KMS-11 (cell line): ENCODE measurements around the gene NLGN1.
"Not testable (repeated sequence)": the region's sequence is repeated elsewhere in the genome, so short reads cannot be mapped to it uniquely, and the experiment has no call there.

Experiments
- H2AFZ ChIP-seq: fragments of 200-600 bp; sonication (generic); 2 replicates; pipeline ENCODE4 v1.6.1; 2016; ENCODE audit warnings: antibody characterized with exemption, mixed run types, low read depth
- H3K27ac ChIP-seq: fragments of 200-600 bp; sonication (generic); 2 replicates; pipeline ENCODE4 v1.6.1; 2016; ENCODE audit warnings: mild to moderate bottlenecking, mixed run types
- H3K27me3 ChIP-seq: fragments of 200-600 bp; sonication (generic); 2 replicates; pipeline ENCODE4 v1.6.1; 2017; ENCODE audit warnings: mild to moderate bottlenecking, low read depth, mixed run types, moderate library complexity; ENCODE audit not compliant: insufficient read depth
- H3K36me3 ChIP-seq: fragments of 200-600 bp; sonication (generic); 2 replicates; pipeline ENCODE4 v1.6.1; 2017; ENCODE audit warnings: mild to moderate bottlenecking, mixed run types; ENCODE audit not compliant: insufficient read depth
- H3K4me1 ChIP-seq: fragments of 200-600 bp; sonication (generic); 2 replicates; pipeline ENCODE4 v1.6.1; 2016; ENCODE audit warnings: mild to moderate bottlenecking, low read depth, mixed run types; ENCODE audit not compliant: poor library complexity, severe bottlenecking
- H3K4me2 ChIP-seq: fragments of 200-600 bp; sonication (generic); 2 replicates; pipeline ENCODE4 v1.7.0; 2016; ENCODE audit warnings: mild to moderate bottlenecking, mixed run types
- H3K4me3 ChIP-seq: fragments of 200-600 bp; sonication (generic); IDR thresholded peaks from 2 replicates; pipeline ENCODE4 v1.6.1; 2017; ENCODE audit warnings: low read depth, low read length, mixed read lengths; ENCODE audit not compliant: insufficient read depth
- H3K79me2 ChIP-seq: fragments of 200-600 bp; sonication (generic); 2 replicates; pipeline ENCODE4 v1.6.1; 2016; ENCODE audit warnings: low read depth, mixed run types; ENCODE audit not compliant: insufficient read depth
- H3K9ac ChIP-seq: fragments of 200-600 bp; sonication (generic); 2 replicates; pipeline ENCODE4 v1.6.1; 2016; ENCODE audit warnings: mild to moderate bottlenecking, mixed run types
- H4K20me1 ChIP-seq: fragments of 200-600 bp; sonication (generic); 2 replicates; pipeline ENCODE4 v1.6.1; 2016; ENCODE audit warnings: mild to moderate bottlenecking, mixed run types; ENCODE audit not compliant: insufficient read depth
- CTCF ChIP-seq: fragments of 200-600 bp; sonication (generic); conservative IDR thresholded peaks from 2 replicates; pipeline ENCODE4 v1.6.1; 2017; ENCODE audit warnings: low read depth, mild to moderate bottlenecking, antibody characterized with exemption, low read length, moderate library complexity, mixed read lengths

NLGN1 gene

GRCh38 chr3:173588556-173588955 is 191.0 kb downstream of the NLGN1 start:
- Histone ChIP-seq H3K79me2 (no peaks in the 10 kb centered on the region), H3K4me2 (no peak overlapping the region), H3K9ac (no peak overlapping the region), H3K4me3 (no peak overlapping the region), H3K36me3 (no peaks in the 10 kb centered on the region), H3K27ac (no peak overlapping the region), H3K27me3 (no peaks in the 10 kb centered on the region), H4K20me1 (no peaks in the 10 kb centered on the region), H3K4me1 (no peaks in the 10 kb centered on the region), H2AFZ (no peak overlapping the region)
- no peak for TF ChIP-seq CTCF

DNA sequence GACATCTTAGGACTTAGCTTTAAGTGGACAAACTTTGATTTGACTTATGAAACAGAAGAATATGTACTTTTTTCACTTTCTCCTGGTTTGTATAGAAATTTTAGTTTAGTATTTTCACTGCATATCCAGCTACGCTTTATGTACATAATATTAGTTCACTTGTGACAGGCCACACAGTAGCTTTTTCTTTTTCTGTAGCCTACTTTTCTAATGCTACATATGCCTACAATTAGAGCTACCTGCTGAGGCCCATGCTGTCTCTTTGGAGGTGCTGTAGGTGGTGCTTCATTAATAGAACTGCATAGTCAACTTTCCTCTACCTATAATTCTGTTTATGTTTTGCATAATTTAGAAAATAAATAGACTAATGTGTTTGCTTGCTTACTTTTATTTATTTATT is 191.6 kb downstream of the NLGN1 start:
- H2AFZ ChIP-seq = no peak overlapping the region
- H3K36me3 ChIP-seq = no peaks in the 10 kb centered on the region
- H3K9ac ChIP-seq = no peak overlapping the region
- no peaks in the 10 kb centered on the region for H3K4me1 ChIP-seq
- no peaks in the 10 kb centered on the region for H3K27me3 ChIP-seq
- H3K27ac ChIP-seq = no peak overlapping the region
- H3K4me2 ChIP-seq = no peak overlapping the region
- no peak overlapping the region for H3K4me3 ChIP-seq
- no peak for TF ChIP-seq CTCF
- H4K20me1 ChIP-seq = no peaks in the 10 kb centered on the region
- no peaks in the 10 kb centered on the region for H3K79me2 ChIP-seq

DNA sequence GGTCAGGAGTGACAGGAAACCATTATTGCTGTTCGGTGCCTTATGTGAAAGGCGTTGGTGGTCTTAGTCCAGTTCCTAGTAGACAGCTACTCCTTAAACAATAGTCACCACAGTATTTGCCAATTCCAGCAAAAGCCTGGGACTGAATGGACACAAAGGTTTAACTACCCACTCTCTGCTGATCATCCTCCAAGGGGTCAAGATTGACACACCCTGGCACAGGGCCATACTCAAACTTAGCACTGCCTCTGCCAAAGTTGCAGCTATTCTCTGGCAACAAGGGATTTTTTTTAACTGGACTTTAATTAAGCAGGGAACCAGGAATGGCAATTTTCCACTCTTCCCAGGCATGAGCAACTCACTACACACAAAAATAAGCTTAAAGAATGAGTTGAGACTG is 193.9 kb downstream of the NLGN1 start:
- no peak overlapping the region for H3K27ac ChIP-seq
- H3K36me3 ChIP-seq = no peaks in the 10 kb centered on the region
- H3K4me1 ChIP-seq = no peaks in the 10 kb centered on the region
- H4K20me1 ChIP-seq = no peaks in the 10 kb centered on the region
- H3K79me2 ChIP-seq = no peaks in the 10 kb centered on the region
- no peak for TF ChIP-seq CTCF
- H3K9ac ChIP-seq = no peak overlapping the region
- no peak overlapping the region for H2AFZ ChIP-seq
- no peaks in the 10 kb centered on the region for H3K27me3 ChIP-seq
- no peak overlapping the region for H3K4me2 ChIP-seq
- no peak overlapping the region for H3K4me3 ChIP-seq

DNA sequence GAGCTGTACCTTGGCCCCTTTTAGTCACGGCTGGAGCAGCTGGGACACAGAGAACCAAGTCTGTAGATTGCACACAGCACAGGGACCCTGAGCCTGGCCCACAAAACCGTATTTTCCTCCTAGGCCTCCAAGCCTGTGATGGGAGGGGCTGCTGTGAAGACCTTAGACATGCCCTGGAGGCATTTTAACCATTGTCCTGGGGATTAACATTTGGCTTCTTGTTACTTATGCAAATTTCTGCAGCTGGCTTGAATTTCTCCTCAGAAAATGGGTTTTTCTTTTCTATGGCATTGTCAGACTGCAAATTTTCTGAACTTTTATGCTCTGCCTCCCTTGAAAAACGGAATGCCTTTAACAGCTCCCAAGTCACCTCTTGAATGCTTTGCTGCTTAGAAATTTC is 197.3 kb downstream of the NLGN1 start:
- H2AFZ ChIP-seq, H3K4me2 ChIP-seq, H3K4me3 ChIP-seq, H3K27me3 ChIP-seq, H3K36me3 ChIP-seq, H3K4me1 ChIP-seq, H3K9ac ChIP-seq, H4K20me1 ChIP-seq, H3K27ac ChIP-seq, H3K79me2 ChIP-seq: not testable (repeated sequence)

DNA sequence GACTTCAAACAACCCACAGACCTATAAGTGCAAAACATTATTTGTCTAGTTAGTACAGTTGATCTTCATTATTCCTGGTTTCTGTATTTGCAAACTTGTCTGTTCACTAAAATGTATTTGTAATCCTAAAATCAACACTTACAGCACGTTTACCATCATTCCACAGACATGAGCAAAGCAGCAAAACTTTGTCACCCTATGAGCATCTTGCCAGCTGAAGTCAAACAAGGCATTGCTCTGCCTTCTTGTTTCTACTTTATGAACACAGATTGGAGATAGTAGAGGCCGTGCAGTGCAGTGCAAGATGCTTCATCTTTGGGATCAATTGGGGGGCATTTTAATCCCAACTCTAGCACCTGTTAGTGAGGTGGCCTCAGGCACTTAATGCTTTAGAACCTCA is 202.1 kb downstream of the NLGN1 start:
- no peak overlapping the region for H3K27ac ChIP-seq

More for the DNA sequence above, 202.1 kb downstream of the NLGN1 start:
- no peak overlapping the region for H3K4me2 ChIP-seq
- H3K4me1 ChIP-seq = no peaks in the 10 kb centered on the region
- no peak overlapping the region for H3K9ac ChIP-seq
- H3K79me2 ChIP-seq = no peaks in the 10 kb centered on the region
- H3K27me3 ChIP-seq = no peaks in the 10 kb centered on the region
- no peaks in the 10 kb centered on the region for H4K20me1 ChIP-seq
- H2AFZ ChIP-seq = no peak overlapping the region
- no peaks in the 10 kb centered on the region; the same call in 1 of the 2 replicates for H3K36me3 ChIP-seq
- no peak overlapping the region for H3K4me3 ChIP-seq
- TF ChIP-seq CTCF = no peak
